HepG2 (cell line): ENCODE measurements around the gene CENPB. TPM values are rescaled to one million over a fixed set of nuclear protein-coding genes. Genes with fewer than 3 reads are reported as not detected.

ENCODE experiments used
- ATF3 ChIP-seq: sonication (generic); formaldehyde crosslinking; IDR thresholded peaks from 2 replicates; pipeline ENCODE4 v1.4.0; 2020; ENCODE audit warnings: missing genetic modification reagents
- CBFB ChIP-seq: sonication (generic); formaldehyde crosslinking; IDR thresholded peaks from 2 replicates; pipeline ENCODE4 v1.4.0; 2020; ENCODE audit warnings: missing genetic modification reagents
- CTCF ChIP-seq: sonication (generic); formaldehyde crosslinking; IDR thresholded peaks from 2 replicates; pipeline ENCODE4 v1.5.0; 2020; ENCODE audit warnings: mild to moderate bottlenecking, missing genetic modification reagents, moderate library complexity
- IRF9 ChIP-seq: sonication (generic); formaldehyde crosslinking; IDR thresholded peaks from 2 replicates; pipeline ENCODE4 v1.8.0; 2022; ENCODE audit warnings: missing genetic modification reagents, mild to moderate bottlenecking, borderline replicate concordance
- NFE2L2 ChIP-seq: fragments of 150-350 bp; IDR thresholded peaks from 2 replicates; pipeline ENCODE4 v1.6.1; 2014; ENCODE audit warnings: low read length
- REPIN1 ChIP-seq: sonication (generic); formaldehyde crosslinking; IDR thresholded peaks from 2 replicates; pipeline ENCODE4 v1.8.0; 2022; ENCODE audit warnings: missing genetic modification reagents, low read depth, mild to moderate bottlenecking, borderline replicate concordance
- TRIM24 ChIP-seq: sonication (generic); formaldehyde crosslinking; IDR thresholded peaks from 2 replicates; pipeline ENCODE4 v1.8.0; 2022; ENCODE audit warnings: mild to moderate bottlenecking, missing genetic modification reagents
- ZBTB10 ChIP-seq: sonication (generic); formaldehyde crosslinking; IDR thresholded peaks from 2 replicates; pipeline ENCODE4 v1.4.0; 2020; ENCODE audit warnings: missing genetic modification reagents, borderline replicate concordance
- ZMYM2 ChIP-seq: sonication (generic); formaldehyde crosslinking; IDR thresholded peaks from 2 replicates; pipeline ENCODE4 v1.8.0; 2022; ENCODE audit warnings: mild to moderate bottlenecking, missing genetic modification reagents
- ZMYM3 ChIP-seq: sonication (generic); formaldehyde crosslinking; IDR thresholded peaks from 2 replicates; pipeline ENCODE4 v1.5.1; 2020; ENCODE audit warnings: mild to moderate bottlenecking, missing genetic modification reagents
- ZNF260 ChIP-seq: sonication (generic); formaldehyde crosslinking; IDR thresholded peaks from 2 replicates; pipeline ENCODE4 v1.4.0; 2020; ENCODE audit warnings: missing genetic modification reagents, low read depth, mild to moderate bottlenecking, borderline replicate concordance
- ZNF546 ChIP-seq: sonication (generic); formaldehyde crosslinking; conservative IDR thresholded peaks from 2 replicates; pipeline ENCODE4 v1.8.1; 2023; ENCODE audit warnings: mild to moderate bottlenecking, missing genetic modification reagents
- ZNF646 ChIP-seq: sonication (generic); formaldehyde crosslinking; IDR thresholded peaks from 2 replicates; pipeline ENCODE4 v1.9.0; 2021; ENCODE audit warnings: mild to moderate bottlenecking, missing genetic modification reagents
- ZNF660 ChIP-seq: sonication (generic); formaldehyde crosslinking; IDR thresholded peaks from 2 replicates; pipeline ENCODE4 v1.5.1; 2020; ENCODE audit warnings: mild to moderate bottlenecking, low read depth, missing genetic modification reagents, borderline replicate concordance
- ZNF674 ChIP-seq: sonication (generic); formaldehyde crosslinking; IDR thresholded peaks from 2 replicates; pipeline ENCODE4 v1.5.0; 2020; ENCODE audit warnings: low read depth, mild to moderate bottlenecking, missing genetic modification reagents
- ZNF703 ChIP-seq: sonication (generic); formaldehyde crosslinking; IDR thresholded peaks from 2 replicates; pipeline ENCODE4 v1.5.1; 2020; ENCODE audit warnings: missing genetic modification reagents, mild to moderate bottlenecking, moderate library complexity, borderline replicate concordance
- polyA plus RNA-seq, 8 experiments: library from polyadenylated mRNA; depleted of rRNA in 3 of 8; stranded (reverse) in 7 of 8; unstranded in 1 of 8; fragments of >200 nt; fragmentation: Illumina TruSeq in 4 of 8; extraction: Trizol in 4 of 8; gene quantifications; 2 replicates each; pipeline versions ENCODE4 v1.2.1 to v1.2.3, GENCODE V29; 2011 to 2016; ENCODE audit warnings: low read depth in 4 of 8, missing spikeins in 1 of 8, mixed read lengths in 1 of 8; ENCODE audit not compliant: insufficient read depth in 1 of 8
- total RNA-seq, 5 experiments: library from RNA; depleted of rRNA; stranded (reverse); fragments of >200 nt; fragmentation: Illumina TruSeq; extraction: Trizol; gene quantifications; 2 replicates each; pipeline ENCODE4 v1.2.3, GENCODE V29; 2016; ENCODE audit warnings: low read depth in 1 of 5

The CENPB gene
- total and polyA plus RNA-seq, 2 of the 13 experiments (the other 11 are each of a cell fraction or from before 2014, with no cell fraction given), result 10.4 to 54.5 TPM

- no peak for TF ChIP-seq ZNF703 (CRISPR knock-in tag)
- TF ChIP-seq ZMYM3 (CRISPR knock-in tag), result peak; percentile 83
- peak; percentile 63; the same call in 1 of the 2 replicates for TF ChIP-seq CBFB (CRISPR knock-in tag)
- no peak for TF ChIP-seq TRIM24 (CRISPR knock-in tag)
- TF ChIP-seq CTCF (CRISPR knock-in tag), result peak; percentile 36
- peak; percentile 96 for TF ChIP-seq ATF3 (CRISPR knock-in tag)
- no peak for TF ChIP-seq ZNF260 (CRISPR knock-in tag)
- 0 out of 2 replicates have a peak, but pooled peaks have one; percentile 31 for TF ChIP-seq ZNF660 (CRISPR knock-in tag)
- TF ChIP-seq ZNF546, result peak; percentile 97
- peak; percentile 96 for TF ChIP-seq REPIN1
- TF ChIP-seq IRF9, result peak; percentile 94
- TF ChIP-seq ZBTB10 (CRISPR knock-in tag), result peak; percentile 95; the same call in 1 of the 2 replicates
- TF ChIP-seq ZNF674 (CRISPR knock-in tag), result no peak
- peak; percentile 92 for TF ChIP-seq ZMYM2 (CRISPR knock-in tag)
- TF ChIP-seq ZNF646, result no peak
- no peak for TF ChIP-seq NFE2L2
These were observed 25.1 kb upstream of the CENPB start (continued) for GRCh38 chr20:3811467-3812258.
